Regular cardiac myocyte (primary cell): ENCODE results near the gene ZNF415. TPM values are rescaled to one million over a fixed set of nuclear protein-coding genes. Genes with fewer than 3 reads are reported as not detected.

Experiments
- total RNA-seq: library from RNA; depleted of rRNA; stranded (reverse); fragments of >200 nt; gene quantifications from 2 replicates; pipeline ENCODE4 v1.2.3, GENCODE V29; 2014

ZNF415 gene
- total RNA-seq, result 5.8 and 11.0 TPM in 2 replicates

GRCh38 chr19:53132141-53132991, at the start of gene ZNF415:
TSS of gene ZNF415 (minus strand) at chr19:53132910. CDS start at chr19:53122676, 10,234 bp downstream.

DNA sequence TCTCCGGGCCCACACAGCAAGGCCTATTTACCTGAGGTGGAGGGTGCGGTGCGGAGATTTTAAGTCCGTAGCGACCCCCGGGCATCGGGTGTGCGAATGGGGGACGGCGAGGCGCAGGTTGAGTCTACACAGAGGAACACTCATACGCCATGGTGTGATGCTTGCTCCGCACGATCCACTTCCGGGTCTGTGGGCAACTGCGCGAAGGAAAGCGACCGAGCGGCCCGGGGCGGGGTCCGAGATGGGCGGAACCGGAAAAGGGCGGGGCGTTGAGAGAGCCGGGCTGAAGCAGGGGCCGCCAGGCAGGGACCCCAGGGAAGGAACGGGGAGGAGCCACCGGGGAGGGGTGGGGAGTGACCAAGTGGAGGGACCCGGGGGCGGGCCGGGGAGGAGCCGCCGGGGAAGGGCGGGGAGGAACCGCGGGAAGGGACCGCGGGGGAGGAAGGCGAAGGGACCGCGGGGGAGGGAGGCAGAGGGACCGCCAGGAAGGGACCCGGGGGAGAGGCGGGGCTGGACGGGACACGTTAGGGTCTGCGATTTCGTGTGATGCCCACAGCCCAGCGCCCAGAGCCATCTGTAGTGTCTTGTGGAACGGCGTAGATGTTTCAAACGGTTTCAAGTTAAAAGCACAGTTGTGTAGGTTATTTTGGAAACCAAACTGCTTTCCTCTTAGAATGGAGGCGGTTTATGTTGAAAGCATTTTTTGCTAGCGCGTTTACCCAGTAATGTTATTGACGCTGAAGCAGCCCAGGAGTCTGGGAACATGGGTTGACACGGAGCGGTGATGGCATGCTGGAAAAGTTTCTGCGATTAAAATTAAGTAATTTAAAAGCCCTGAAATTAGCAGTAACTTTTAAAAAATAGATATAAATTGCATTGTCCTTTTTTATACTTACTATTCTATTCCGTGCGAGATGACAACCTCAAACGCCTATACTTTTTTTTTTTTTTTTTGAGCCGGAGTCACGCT, 29.2 kb downstream of the ZNF415 start, which contains the start of gene ZNF160:
TSS of gene ZNF160 (minus strand) at position 189 of the 970 bp plus-strand sequence. CDS start 17,146 bp downstream, outside the sequence.

Other genes starting within 250 kb of the ZNF415 start
- 11.7 and 16.3 TPM in 2 replicates for gene ZNF320, start 235.3 kb downstream of the ZNF415 start, total RNA-seq
- gene ZNF888, start 209.5 kb downstream of the ZNF415 start, total RNA-seq, result 4.5 and 13.0 TPM in 2 replicates
- gene ZNF816, start 170.0 kb downstream of the ZNF415 start, total RNA-seq, result 10.2 and 16.1 TPM in 2 replicates
- gene ERVV-1, start 119.0 kb downstream of the ZNF415 start, total RNA-seq, result not detected in 2 replicates
- under 0.01 TPM in 1 of 2 replicates, not detected in the other for gene ERVV-2, start 88.2 kb downstream of the ZNF415 start, total RNA-seq
- 27.2 and 43.7 TPM in 2 replicates for gene ZNF160, start 29.5 kb downstream of the ZNF415 start, total RNA-seq
- 5.2 and 8.5 TPM in 2 replicates for gene ZNF347, start 26.1 kb upstream of the ZNF415 start, total RNA-seq
- gene ZNF665, start 60.4 kb upstream of the ZNF415 start, total RNA-seq, result 3.6 and 6.8 TPM in 2 replicates
- 9.4 and 19.2 TPM in 2 replicates for gene ZNF677, start 122.0 kb upstream of the ZNF415 start, total RNA-seq
- gene VN1R2, start 125.4 kb upstream of the ZNF415 start, total RNA-seq, result not detected in 2 replicates
- not detected in 2 replicates for gene VN1R4, start 134.8 kb upstream of the ZNF415 start, total RNA-seq
- gene ZNF845, start 200.8 kb upstream of the ZNF415 start, total RNA-seq, result 9.6 and 9.9 TPM in 2 replicates
- 6.9 and 12.7 TPM in 2 replicates for gene ZNF525, start 232.8 kb upstream of the ZNF415 start, total RNA-seq